Liver (tissue), 9 donors: Measurements from ENCODE around the gene ERBB4. TPM values are rescaled to one million over a fixed set of nuclear protein-coding genes. Genes with fewer than 3 reads are reported as not detected.
A peak's percentile ranks its signal among the peaks of the same experiment; 100 is the strongest.

ENCODE experiments used
- DNase-seq: peaks from one replicate; pipeline ENCODE4 v3.0.0-alpha.2; 2017; ENCODE audit warnings: low spot score
- H3K27ac ChIP-seq, 2 donors: one replicate each; pipeline ENCODE4 v1.7.0; 2013; ENCODE audit warnings: inconsistent platforms in 2 of 2, low read length in 2 of 2, control low read depth in 1 of 2, low read depth in 1 of 2, mild to moderate bottlenecking in 1 of 2
- H3K27me3 ChIP-seq, 4 donors: one replicate each; pipeline versions ENCODE4 v1.6.1 to v1.7.0; 2013; ENCODE audit warnings: low read length in 3 of 4, inconsistent platforms in 1 of 4, mild to moderate bottlenecking in 1 of 4, moderate library complexity in 1 of 4; ENCODE audit not compliant: control insufficient read depth in 4 of 4, insufficient read depth in 4 of 4
- H3K36me3 ChIP-seq, 4 donors: one replicate each; pipeline versions ENCODE4 v1.6.1 to v1.7.0; 2013; ENCODE audit warnings: low read length in 3 of 4, mild to moderate bottlenecking in 3 of 4, low read depth in 1 of 4, moderate library complexity in 1 of 4; ENCODE audit not compliant: control insufficient read depth in 4 of 4, insufficient read depth in 3 of 4
- H3K4me1 ChIP-seq, 4 donors: one replicate each; pipeline versions ENCODE4 v1.6.1 to v1.7.0; 2013; ENCODE audit warnings: low read length in 3 of 4, mild to moderate bottlenecking in 3 of 4, moderate library complexity in 1 of 4; ENCODE audit not compliant: control insufficient read depth in 4 of 4, insufficient read depth in 4 of 4
- H3K4me3 ChIP-seq, 3 donors: one replicate each; pipeline versions ENCODE4 v1.6.1 to v1.7.0; 2013; ENCODE audit warnings: low read length in 3 of 3, control low read depth in 1 of 3, low read depth in 1 of 3, mild to moderate bottlenecking in 1 of 3
- H3K9ac ChIP-seq, 2 donors: one replicate each; pipeline ENCODE4 v1.7.0; 2013; ENCODE audit warnings: low read length in 2 of 2, mild to moderate bottlenecking in 2 of 2, moderate library complexity in 2 of 2, control low read depth in 1 of 2, low read depth in 1 of 2
- H3K9me3 ChIP-seq, 4 donors: one replicate each; pipeline versions ENCODE4 v1.6.1 to v1.7.0; 2013; ENCODE audit warnings: low read length in 3 of 4; ENCODE audit not compliant: control insufficient read depth in 4 of 4
- ATF3 ChIP-seq: IDR thresholded peaks from 2 replicates; pipeline ENCODE4 v1.6.1; 2016; ENCODE audit warnings: antibody characterized with exemption
- CTCF ChIP-seq: fragments of 150-350 bp; IDR thresholded peaks from 2 replicates; pipeline ENCODE4 v1.5.1; 2017; ENCODE audit warnings: improper control_type of control experiment, low read depth, low read length; ENCODE audit not compliant: missing input control
- EGR1 ChIP-seq, 2 donors: IDR thresholded peaks; 2 replicates each; pipeline ENCODE4 v1.6.1; 2016 to 2018; ENCODE audit warnings: antibody characterized with exemption in 2 of 2, low read depth in 2 of 2
- FOXA1 ChIP-seq: IDR thresholded peaks from 2 replicates; pipeline ENCODE4 v1.6.1; 2016; ENCODE audit warnings: antibody characterized with exemption
- FOXA2 ChIP-seq: IDR thresholded peaks from 2 replicates; pipeline ENCODE4 v1.6.1; 2016; ENCODE audit warnings: antibody characterized with exemption
- GABPA ChIP-seq, 2 donors: IDR thresholded peaks in 1 of 2; conservative IDR thresholded peaks in 1 of 2; 2 replicates each; pipeline ENCODE4 v1.6.1; 2016; ENCODE audit warnings: antibody characterized with exemption in 2 of 2, mild to moderate bottlenecking in 1 of 2, moderate library complexity in 1 of 2
- HNF4A ChIP-seq, 2 donors: conservative IDR thresholded peaks; 2 replicates each; pipeline ENCODE4 v1.6.1; 2016; ENCODE audit warnings: antibody characterized with exemption in 2 of 2, mild to moderate bottlenecking in 2 of 2
- HNF4G ChIP-seq: IDR thresholded peaks from 2 replicates; pipeline ENCODE4 v1.6.1; 2016; ENCODE audit warnings: antibody characterized with exemption
- JUND ChIP-seq, 2 donors: IDR thresholded peaks; 2 replicates each; pipeline ENCODE4 v1.6.1; 2016; ENCODE audit warnings: antibody characterized with exemption in 2 of 2
- MAX ChIP-seq: IDR thresholded peaks from 2 replicates; pipeline ENCODE4 v1.6.1; 2016; ENCODE audit warnings: antibody characterized with exemption
- NR2F2 ChIP-seq: IDR thresholded peaks from 2 replicates; pipeline ENCODE4 v1.6.1; 2016; ENCODE audit warnings: antibody characterized with exemption
- RAD21 ChIP-seq, 2 donors: IDR thresholded peaks; 2 replicates each; pipeline ENCODE4 v1.6.1; 2016; ENCODE audit warnings: antibody characterized with exemption in 2 of 2, mild to moderate bottlenecking in 2 of 2
- REST ChIP-seq: IDR thresholded peaks from 2 replicates; pipeline ENCODE4 v1.6.1; 2016; ENCODE audit warnings: antibody characterized with exemption, mild to moderate bottlenecking
- RXRA ChIP-seq, 2 donors: IDR thresholded peaks; 2 replicates each; pipeline ENCODE4 v1.6.1; 2017 to 2018; ENCODE audit warnings: antibody characterized with exemption in 2 of 2, mild to moderate bottlenecking in 1 of 2
- TAF1 ChIP-seq: conservative IDR thresholded peaks from 2 replicates; pipeline ENCODE4 v1.6.1; 2016; ENCODE audit warnings: antibody characterized with exemption, mild to moderate bottlenecking
- YY1 ChIP-seq: IDR thresholded peaks from 2 replicates; pipeline ENCODE4 v1.6.1; 2016; ENCODE audit warnings: antibody characterized with exemption, mild to moderate bottlenecking
- ZBTB33 ChIP-seq: IDR thresholded peaks from 2 replicates; pipeline ENCODE4 v1.6.1; 2016; ENCODE audit warnings: antibody characterized with exemption
- WGBS: extraction: QIAGEN DNeasy Blood & Tissue Kit; methylation state at CpG from one replicate; pipeline ENCODE4 v1.1.7; 2013; 5-methylcytosine and 5-hydroxymethylcytosine counted together
- polyA plus RNA-seq, 2 donors: library from polyadenylated mRNA; stranded (reverse) in 1 of 2; unstranded in 1 of 2; fragments of 200-250 nt in 1 of 2; fragments of >200 nt in 1 of 2; fragmentation: Nextera tagmentation in 1 of 2; extraction: Ambion mirVana in 1 of 2; gene quantifications; one replicate each; pipeline versions ENCODE4 v1.2.1 to v1.2.3, GENCODE V29; 2013 to 2015
- total RNA-seq, 2 donors: library from RNA; depleted of rRNA; stranded (reverse); fragments of >200 nt; gene quantifications; one replicate each; pipeline ENCODE4 v1.2.3, GENCODE V29; 2014
- donor health status: healthy.
- donor health status: healthy.
- donor health status: healthy.
- donor health status: healthy.
- donor health status: healthy.

ERBB4 gene
- total and polyA plus RNA-seq, 4 donors, result 0.03 to 0.42 TPM; not detected in 2

- no peak for TF ChIP-seq RAD21 (IDR thresholded peaks at IDR 0.05)
- TF ChIP-seq EGR1 (IDR thresholded peaks at IDR 0.05; ENCODE audit: low read depth in 2 of 2), result no peak
- TF ChIP-seq CTCF, result no peak
- no peak for TF ChIP-seq FOXA1
- TF ChIP-seq HNF4G, result no peak
- TF ChIP-seq HNF4A (conservative IDR thresholded peaks at IDR 0.05), result no peak
- TF ChIP-seq ATF3, result no peak
- no peak for TF ChIP-seq TAF1
- no peak for TF ChIP-seq FOXA2
- TF ChIP-seq JUND (IDR thresholded peaks at IDR 0.05), result no peak
- no peak for TF ChIP-seq NR2F2
- no peak for TF ChIP-seq MAX
- TF ChIP-seq RXRA (IDR thresholded peaks at IDR 0.05), result no peak
- TF ChIP-seq GABPA (IDR thresholded peaks at IDR 0.05 in 1 of 2, conservative IDR thresholded peaks at IDR 0.05 in 1 of 2), result no peak
- no peak for TF ChIP-seq REST
- no peak for TF ChIP-seq ZBTB33
- no peak for TF ChIP-seq YY1
- H3K36me3 ChIP-seq, result no peaks in the 10 kb centered on the region
- DNase-seq, result no peak
- peak overlapping the region; percentile 56 to 71 (median 59) for H3K4me3 ChIP-seq
- no peak overlapping the region for H3K9ac ChIP-seq
- H3K4me1 ChIP-seq, result peaks cover 11 to 30% (median 22%) of the 10 kb centered on the region in 4 donors
- 30% methylated on average over 30 of the region's 30 CpGs for WGBS
- H3K27me3 ChIP-seq, result peaks cover 0 to 13% (median 6%) of the 10 kb centered on the region in 4 donors
- no peaks in the 10 kb centered on the region for H3K9me3 ChIP-seq
- H3K27ac ChIP-seq, result no peak overlapping the region
Observed at GRCh38 chr2:212539072-212539880, 674 bp upstream of the ERBB4 start.
